Skeletal muscle tissue (tissue), 4 donors: Measurements from ENCODE around the gene TOM1L2. TPM values are rescaled to one million over a fixed set of nuclear protein-coding genes. Genes with fewer than 3 reads are reported as not detected.

Experiments
- H3K27ac ChIP-seq: one replicate; pipeline ENCODE4 v1.7.0; 2013; ENCODE audit warnings: mild to moderate bottlenecking, low read depth, low read length, inconsistent platforms
- H3K27me3 ChIP-seq, 3 donors: one replicate each; pipeline ENCODE4 v1.7.0; 2013; ENCODE audit warnings: low read length in 3 of 3; ENCODE audit not compliant: control insufficient read depth in 3 of 3, insufficient read depth in 3 of 3
- H3K36me3 ChIP-seq, 3 donors: one replicate each; pipeline ENCODE4 v1.7.0; 2013; ENCODE audit warnings: low read length in 3 of 3; ENCODE audit not compliant: control insufficient read depth in 3 of 3, insufficient read depth in 3 of 3
- H3K4me1 ChIP-seq, 3 donors: one replicate each; pipeline ENCODE4 v1.7.0; 2013; ENCODE audit warnings: low read length in 3 of 3, mild to moderate bottlenecking in 3 of 3; ENCODE audit not compliant: control insufficient read depth in 3 of 3, insufficient read depth in 3 of 3
- H3K4me3 ChIP-seq, 3 donors: one replicate each; pipeline ENCODE4 v1.7.0; 2013; ENCODE audit warnings: low read length in 3 of 3
- H3K9ac ChIP-seq, 3 donors: one replicate each; pipeline ENCODE4 v1.7.0; 2013; ENCODE audit warnings: low read length in 3 of 3, mild to moderate bottlenecking in 3 of 3, moderate library complexity in 2 of 3, low read depth in 1 of 3
- H3K9me3 ChIP-seq, 3 donors: one replicate each; pipeline ENCODE4 v1.7.0; 2013; ENCODE audit warnings: low read length in 3 of 3; ENCODE audit not compliant: control insufficient read depth in 3 of 3
- total RNA-seq: library from RNA; depleted of rRNA; stranded (reverse); fragments of >200 nt; gene quantifications from one replicate; pipeline ENCODE4 v1.2.3, GENCODE V29; 2014
- donor health status: Osteomylitis.

Gene TOM1L2
- 14.1 TPM for total RNA-seq

DNA sequence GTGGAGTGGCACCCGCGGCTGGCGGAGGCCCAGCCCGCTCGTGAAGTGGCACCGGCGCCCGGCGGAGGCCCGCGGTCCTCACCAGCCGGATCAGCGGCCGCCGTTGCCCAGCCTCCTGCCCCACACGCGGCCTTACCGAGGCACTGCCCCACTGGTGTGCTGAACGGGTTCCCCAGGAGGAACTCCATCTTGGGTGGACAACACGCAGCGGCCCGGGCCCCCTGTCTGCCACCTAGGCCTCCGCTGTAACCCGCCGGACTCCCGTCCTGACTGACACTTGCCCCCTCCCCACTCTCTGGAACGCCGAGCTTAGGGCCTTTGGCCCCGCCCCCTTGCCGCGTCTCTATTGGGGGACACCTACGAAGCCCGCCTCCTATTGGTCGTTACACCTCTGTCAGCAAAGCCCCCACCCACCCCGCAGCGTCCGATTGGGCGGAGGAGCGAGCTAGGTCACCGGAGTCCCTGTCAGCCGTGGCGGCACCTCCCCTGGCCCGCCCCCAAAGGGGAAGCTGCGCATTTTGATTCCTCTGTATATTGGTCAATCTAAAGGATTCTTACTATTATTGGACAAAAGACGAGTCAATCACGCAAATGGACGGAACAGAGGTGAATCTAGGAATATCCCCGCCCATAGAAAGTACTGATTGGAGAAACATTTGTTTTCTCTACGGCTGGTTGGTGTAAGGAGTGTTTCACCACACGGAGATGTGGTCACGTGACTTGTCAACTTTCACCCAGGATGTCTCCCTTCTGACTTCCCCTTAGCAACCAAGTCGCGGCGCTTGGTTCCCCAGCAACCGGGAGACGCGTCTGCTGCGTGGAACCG is at the start of gene TOM1L2, which contains the start of gene DRC3:
Gene TOM1L2, minus strand, starts transcription at position 275 of the 826 bp plus-strand sequence. Its CDS starts 87 bp downstream, at position 188.
Gene DRC3, plus strand, starts transcription at position 737 of the 826 bp plus-strand sequence. CDS start 4,737 bp downstream, outside the sequence.
- no peaks in the 10 kb centered on the region for H3K36me3 ChIP-seq
- no peaks in the 10 kb centered on the region for H3K9me3 ChIP-seq
- no peaks in the 10 kb centered on the region for H3K27me3 ChIP-seq
- peaks cover 18 to 27% (median 20%) of the 10 kb centered on the region in 3 donors for H3K4me1 ChIP-seq
- peak within 1 kb of the TSS; percentile 87 to 90 (median 88) for H3K4me3 ChIP-seq
- peak within 1 kb of the TSS; percentile 94 for H3K27ac ChIP-seq
- H3K9ac ChIP-seq, result peak within 1 kb of the TSS; percentile 83 to 94 (median 92)

- no peaks in the 10 kb centered on the region for H3K27me3 ChIP-seq
- H3K9me3 ChIP-seq, result no peaks in the 10 kb centered on the region
- H3K4me1 ChIP-seq, result peaks cover 14 to 24% (median 20%) of the 10 kb centered on the region in 3 donors
- H3K4me3 ChIP-seq, result no peak overlapping the region
- H3K27ac ChIP-seq, result no peak overlapping the region
- no peak overlapping the region for H3K9ac ChIP-seq
- H3K36me3 ChIP-seq, result peaks cover 8 to 21% (median 15%) of the 10 kb centered on the region in 3 donors
These were observed 49.2 kb upstream of the TOM1L2 start for GRCh38 chr17:18021372-18021771.

DNA sequence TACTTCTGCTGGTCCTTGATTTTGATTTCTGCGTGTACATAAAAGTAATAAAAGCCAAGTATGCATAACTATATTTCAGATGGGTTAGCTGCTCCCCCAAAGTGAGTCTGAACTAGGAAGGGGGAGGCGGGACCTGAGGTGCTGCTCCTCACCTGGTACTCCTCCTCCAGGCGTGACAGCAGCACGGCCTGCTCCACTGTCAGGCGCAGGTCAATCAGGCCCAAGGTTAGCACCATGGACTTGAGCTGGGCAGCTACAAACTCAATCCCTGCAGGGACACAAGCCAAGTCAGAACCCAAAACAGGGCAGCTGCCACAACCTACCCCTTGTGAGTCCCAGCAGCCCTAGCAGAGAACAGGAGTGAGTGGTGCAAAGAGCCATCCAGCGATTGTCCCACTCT is 48.8 kb upstream of the TOM1L2 start:
- no peaks in the 10 kb centered on the region for H3K27me3 ChIP-seq
- no peak overlapping the region for H3K4me3 ChIP-seq
- H3K9ac ChIP-seq, result no peak overlapping the region
- peaks cover 9 to 21% (median 15%) of the 10 kb centered on the region in 3 donors for H3K36me3 ChIP-seq
- peaks cover 14 to 20% (median 17%) of the 10 kb centered on the region in 3 donors for H3K4me1 ChIP-seq
- no peaks in the 10 kb centered on the region for H3K9me3 ChIP-seq
- no peak overlapping the region for H3K27ac ChIP-seq

DNA sequence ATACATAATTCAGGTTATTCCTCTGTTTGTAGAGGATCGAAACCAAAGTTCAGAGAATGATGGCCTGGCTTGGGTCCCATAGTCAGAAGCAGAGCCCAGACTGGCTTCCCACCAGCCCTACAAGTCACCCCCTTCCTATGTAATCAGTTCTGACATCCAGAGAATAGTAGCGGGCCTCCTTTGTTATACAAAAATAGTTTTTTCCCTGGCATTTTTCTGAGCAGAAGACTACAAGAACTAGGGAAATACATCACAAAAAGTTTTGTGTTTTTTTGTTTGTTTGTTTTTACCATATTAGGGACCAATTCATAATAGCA is 47.6 kb upstream of the TOM1L2 start:
- no peaks in the 10 kb centered on the region for H3K27me3 ChIP-seq
- H3K4me3 ChIP-seq, result no peak overlapping the region
- H3K27ac ChIP-seq, result no peak overlapping the region
- peaks cover 14 to 17% (median 17%) of the 10 kb centered on the region in 3 donors for H3K4me1 ChIP-seq
- H3K36me3 ChIP-seq, result peaks cover 15 to 26% (median 23%) of the 10 kb centered on the region in 3 donors
- no peak overlapping the region for H3K9ac ChIP-seq
- H3K9me3 ChIP-seq, result no peaks in the 10 kb centered on the region

GRCh38 chr17:18018411-18018921 is 46.3 kb upstream of the TOM1L2 start:
- no peak overlapping the region for H3K9ac ChIP-seq
- H3K4me1 ChIP-seq, result peaks cover 14 to 17% (median 17%) of the 10 kb centered on the region in 3 donors
- peaks cover 15 to 19% (median 19%) of the 10 kb centered on the region in 3 donors for H3K36me3 ChIP-seq
- H3K9me3 ChIP-seq, result no peaks in the 10 kb centered on the region
- H3K27ac ChIP-seq, result no peak overlapping the region
- H3K4me3 ChIP-seq, result no peak overlapping the region
- H3K27me3 ChIP-seq, result no peaks in the 10 kb centered on the region

GRCh38 chr17:18017958-18018357 is 45.8 kb upstream of the TOM1L2 start:
- Histone ChIP-seq H3K4me3 (no peak overlapping the region), H3K4me1 (peaks cover 14 to 17% (median 17%) of the 10 kb centered on the region in 3 donors), H3K27ac (no peak overlapping the region), H3K9me3 (no peaks in the 10 kb centered on the region), H3K27me3 (no peaks in the 10 kb centered on the region), H3K9ac (no peak overlapping the region), H3K36me3 (peaks cover 15 to 21% (median 19%) of the 10 kb centered on the region in 3 donors)

GRCh38 chr17:18016426-18016825 is 44.2 kb upstream of the TOM1L2 start:
- H3K27ac ChIP-seq, result no peak overlapping the region
- H3K36me3 ChIP-seq, result peaks cover 17 to 21% (median 19%) of the 10 kb centered on the region in 3 donors
- H3K4me1 ChIP-seq, result peaks cover 11 to 16% (median 13%) of the 10 kb centered on the region in 3 donors
- no peak overlapping the region for H3K9ac ChIP-seq
- H3K9me3 ChIP-seq, result no peaks in the 10 kb centered on the region
- no peaks in the 10 kb centered on the region for H3K27me3 ChIP-seq
- H3K4me3 ChIP-seq, result no peak overlapping the region

- Histone ChIP-seq H3K9me3 (no peaks in the 10 kb centered on the region), H3K9ac (no peak overlapping the region), H3K4me1 (peaks cover 8 to 10% (median 8%) of the 10 kb centered on the region in 3 donors), H3K4me3 (no peak overlapping the region), H3K27me3 (no peaks in the 10 kb centered on the region), H3K36me3 (peaks cover 17 to 20% (median 20%) of the 10 kb centered on the region in 3 donors), H3K27ac (no peak overlapping the region)
These were observed 43.4 kb upstream of the TOM1L2 start for GRCh38 chr17:18015593-18015992.

DNA sequence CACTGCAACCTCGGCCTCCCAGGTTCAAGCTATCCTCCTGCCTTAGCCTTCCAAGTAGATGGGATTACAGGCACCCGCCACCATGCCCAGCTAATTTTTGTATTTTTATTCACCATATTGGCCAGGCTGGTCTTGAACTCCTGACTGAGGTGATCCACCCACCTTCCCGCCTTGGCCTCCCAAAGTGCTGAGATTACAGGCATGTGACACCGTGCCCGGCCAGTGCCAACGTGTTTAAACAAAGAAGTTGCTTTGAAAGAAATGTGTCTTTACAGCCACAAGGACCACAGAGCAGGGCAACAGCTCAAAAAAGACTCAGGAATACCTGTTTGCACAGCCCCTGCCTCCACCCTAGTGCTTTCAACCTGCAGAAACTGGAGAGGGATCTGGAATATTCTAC is 41.8 kb upstream of the TOM1L2 start:
- Histone ChIP-seq H3K36me3 (peaks cover 17 to 23% (median 20%) of the 10 kb centered on the region in 3 donors), H3K9ac (no peak overlapping the region), H3K9me3 (no peaks in the 10 kb centered on the region), H3K27me3 (no peaks in the 10 kb centered on the region), H3K4me3 (no peak overlapping the region), H3K4me1 (peaks cover 7 to 8% (median 8%) of the 10 kb centered on the region in 3 donors), H3K27ac (no peak overlapping the region)

DNA sequence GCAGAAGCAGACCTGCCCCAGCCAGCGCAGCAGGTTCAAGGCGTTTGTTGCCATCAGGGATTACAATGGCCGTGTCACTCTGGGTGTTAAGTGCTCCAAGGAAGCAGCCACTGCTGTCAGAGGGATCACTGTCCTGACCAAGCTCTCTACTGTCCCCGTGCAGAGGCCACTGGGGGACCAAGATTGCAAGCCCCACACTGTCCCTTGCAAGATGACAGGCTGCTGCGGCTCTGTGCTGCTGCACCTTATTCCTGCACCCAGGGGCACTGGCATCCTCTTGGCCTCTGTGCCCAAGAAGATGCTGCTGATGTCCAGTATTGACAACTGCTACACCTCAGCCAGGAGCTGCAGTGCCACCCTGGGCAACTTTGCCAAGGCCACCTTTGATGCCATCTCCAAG is 39.1 kb upstream of the TOM1L2 start:
- H3K9ac ChIP-seq, result no peak overlapping the region
- H3K4me3 ChIP-seq, result no peak overlapping the region
- peaks cover 18 to 23% (median 22%) of the 10 kb centered on the region in 3 donors for H3K36me3 ChIP-seq
- no peaks in the 10 kb centered on the region for H3K9me3 ChIP-seq
- H3K4me1 ChIP-seq, result no peaks in the 10 kb centered on the region
- H3K27ac ChIP-seq, result no peak overlapping the region
- no peaks in the 10 kb centered on the region for H3K27me3 ChIP-seq
